ENCODE data around the gene ZSCAN26. TPM values are rescaled to one million over a fixed set of nuclear protein-coding genes. Genes with fewer than 3 reads are reported as not detected.
"Not testable (repeated sequence)": the region's sequence is repeated elsewhere in the genome, so short reads cannot be mapped to it uniquely, and the experiment has no call there.

The ZSCAN26 gene
- total RNA-seq, 1 experiment from 2014 or later = 9.0 TPM

DNA sequence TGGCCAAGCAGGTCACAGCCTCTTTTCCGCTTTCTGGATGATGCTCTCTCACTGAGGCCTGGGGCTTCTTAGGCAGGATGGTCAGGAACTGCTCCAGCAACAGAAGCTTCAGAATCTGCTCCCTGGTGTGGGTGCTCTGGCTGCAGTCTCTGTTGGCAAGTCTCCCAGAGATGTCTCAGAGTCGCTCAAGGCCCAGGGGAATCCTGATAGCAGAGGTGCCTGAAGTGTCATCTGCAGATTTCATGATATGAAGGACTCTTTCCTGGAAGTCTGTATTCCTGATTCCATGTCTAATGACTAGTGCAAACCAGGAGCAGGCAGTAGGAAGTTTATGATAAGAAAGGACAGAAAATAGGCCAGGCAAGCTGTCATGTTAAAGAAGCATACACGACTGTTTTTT lies 48.7 kb downstream of the ZSCAN26 start:
- Histone ChIP-seq H3K23me2 (ENCODE audit: insufficient read length, low read depth, low read length, poor library complexity, severe bottlenecking) (no peaks in the 10 kb centered on the region), H2AFZ (ENCODE audit: low read length) (no peak overlapping the region), H3K27ac (ENCODE audit: insufficient read length, low read depth, low read length) (no peak overlapping the region), H3K14ac (ENCODE audit: insufficient read depth, low read length) (no peak overlapping the region), H2BK20ac (ENCODE audit: low read depth, low read length, poor library complexity, severe bottlenecking) (no peak overlapping the region), H3K79me1 (ENCODE audit: insufficient read depth, low read depth, low read length, poor library complexity, severe bottlenecking) (no peaks in the 10 kb centered on the region), H2BK12ac (ENCODE audit: insufficient read length, low read depth, low read length) (no peak overlapping the region), H3K27me3 (ENCODE audit: insufficient read depth, low read length) (no peaks in the 10 kb centered on the region), H3T11ph (ENCODE audit: low read length) (no peak overlapping the region), H4K20me1 (ENCODE audit: control insufficient read depth, insufficient read depth, insufficient read length) (no peaks in the 10 kb centered on the region), H2BK5ac (ENCODE audit: insufficient read length, low read length) (no peak overlapping the region), H3K4ac (ENCODE audit: low read depth, low read length) (no peak overlapping the region), H2BK120ac (ENCODE audit: low read depth, low read length, poor library complexity, severe bottlenecking) (no peak overlapping the region), H4K91ac (ENCODE audit: insufficient read length, low read depth, low read length) (no peak overlapping the region), H3K23ac (ENCODE audit: insufficient read length, low read depth, low read length) (no peak overlapping the region), H3K4me1 (ENCODE audit: insufficient read depth, low read length) (peaks cover 3% of the 10 kb centered on the region; the same call in 1 of the 2 replicates), H3K18ac (ENCODE audit: insufficient read length, low read depth, low read length) (no peak overlapping the region), H4K5ac (ENCODE audit: insufficient read length, low read depth, low read length) (no peak overlapping the region), H3K9ac (ENCODE audit: extremely low read depth, insufficient read length, low read length) (no peak overlapping the region), H3K56ac (ENCODE audit: insufficient read length, low read depth, low read length) (no peak overlapping the region), H2BK15ac (ENCODE audit: low read depth, low read length) (no peak overlapping the region), H4K8ac (replicated peaks; ENCODE audit: insufficient read length, low read depth, low read length) (no peak overlapping the region), H3K79me2 (ENCODE audit: insufficient read depth, low read length) (no peaks in the 10 kb centered on the region), H3K9me3 (ENCODE audit: control insufficient read depth, low read depth, low read length) (no peaks in the 10 kb centered on the region), H2AK5ac (ENCODE audit: insufficient read length, low read length) (no peak overlapping the region), H3K4me2 (ENCODE audit: insufficient read depth, insufficient read length, low read length) (no peak overlapping the region)
- H3K27me3 Mint-ChIP-seq (ENCODE audit: low read depth) = no peaks in the 10 kb centered on the region
- peaks cover 0 to 5% (median 0%) of the 10 kb centered on the region in 3 experiments; a peak in 2 of 7 replicates for H3K36me3 Mint-ChIP-seq (ENCODE audit: insufficient read depth in 1 of 3, low read depth in 3 of 3)
- H3K9me3 Mint-ChIP-seq = no peaks in the 10 kb centered on the region; a peak in 1 of 5 replicates
- no peak for DNase-seq
- no peak overlapping the region for H3K27ac Mint-ChIP-seq
- TF ChIP-seq, protein P1, sequence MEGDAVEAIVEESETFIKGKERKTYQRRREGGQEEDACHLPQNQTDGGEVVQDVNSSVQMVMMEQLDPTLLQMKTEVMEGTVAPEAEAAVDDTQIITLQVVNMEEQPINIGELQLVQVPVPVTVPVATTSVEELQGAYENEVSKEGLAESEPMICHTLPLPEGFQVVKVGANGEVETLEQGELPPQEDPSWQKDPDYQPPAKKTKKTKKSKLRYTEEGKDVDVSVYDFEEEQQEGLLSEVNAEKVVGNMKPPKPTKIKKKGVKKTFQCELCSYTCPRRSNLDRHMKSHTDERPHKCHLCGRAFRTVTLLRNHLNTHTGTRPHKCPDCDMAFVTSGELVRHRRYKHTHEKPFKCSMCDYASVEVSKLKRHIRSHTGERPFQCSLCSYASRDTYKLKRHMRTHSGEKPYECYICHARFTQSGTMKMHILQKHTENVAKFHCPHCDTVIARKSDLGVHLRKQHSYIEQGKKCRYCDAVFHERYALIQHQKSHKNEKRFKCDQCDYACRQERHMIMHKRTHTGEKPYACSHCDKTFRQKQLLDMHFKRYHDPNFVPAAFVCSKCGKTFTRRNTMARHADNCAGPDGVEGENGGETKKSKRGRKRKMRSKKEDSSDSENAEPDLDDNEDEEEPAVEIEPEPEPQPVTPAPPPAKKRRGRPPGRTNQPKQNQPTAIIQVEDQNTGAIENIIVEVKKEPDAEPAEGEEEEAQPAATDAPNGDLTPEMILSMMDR (conservative IDR thresholded peaks at IDR 0.05) = no peak
- WGBS (ENCODE audit: extremely low coverage, insufficient read length, low lambda C conversion rate) = no CpG with 5 or more reads among the region's 3 CpGs
- H3K4me1 Mint-ChIP-seq = peaks cover 9 to 10% of the 10 kb centered on the region in 2 experiments
- H3K4me3 Mint-ChIP-seq = no peak overlapping the region

DNA sequence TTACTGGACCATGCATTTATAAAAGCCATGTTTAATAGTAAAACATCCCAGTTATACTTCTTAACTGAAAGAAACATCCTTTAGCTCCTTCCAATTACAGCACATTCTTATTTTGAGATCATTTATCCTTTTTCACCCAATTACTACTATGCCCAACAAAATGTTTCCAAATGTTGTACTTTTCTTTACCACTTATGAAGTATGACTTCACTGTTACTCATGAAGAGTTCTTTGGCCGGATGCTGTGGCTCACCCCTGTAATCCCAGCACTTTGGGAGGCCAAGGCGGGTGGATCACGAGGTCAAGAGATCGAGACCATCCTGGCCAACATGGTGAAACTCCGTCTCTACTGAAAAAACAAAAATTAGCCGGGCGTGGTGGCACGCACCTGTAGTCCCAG lies 50.9 kb downstream of the ZSCAN26 start:
- H3K27ac ChIP-seq (ENCODE audit: insufficient read length, low read depth, low read length); H3K4ac ChIP-seq (ENCODE audit: low read depth, low read length); H4K20me1 ChIP-seq (ENCODE audit: control insufficient read depth, insufficient read depth, insufficient read length); H3K79me1 ChIP-seq (ENCODE audit: insufficient read depth, low read depth, low read length, poor library complexity, severe bottlenecking); H2AFZ ChIP-seq (ENCODE audit: low read length); H3K79me2 ChIP-seq (ENCODE audit: insufficient read depth, low read length); H3K27me3 Mint-ChIP-seq (ENCODE audit: low read depth); H2AK5ac ChIP-seq (ENCODE audit: insufficient read length, low read length); H4K91ac ChIP-seq (ENCODE audit: insufficient read length, low read depth, low read length); H3K4me1 ChIP-seq (ENCODE audit: insufficient read depth, low read length); H3K27me3 ChIP-seq (ENCODE audit: insufficient read depth, low read length); H3T11ph ChIP-seq (ENCODE audit: low read length); H3K27ac Mint-ChIP-seq; H3K56ac ChIP-seq (ENCODE audit: insufficient read length, low read depth, low read length); H3K36me3 Mint-ChIP-seq (ENCODE audit: insufficient read depth in 1 of 3, low read depth in 3 of 3); DNase-seq; H3K9me3 Mint-ChIP-seq; H4K5ac ChIP-seq (ENCODE audit: insufficient read length, low read depth, low read length); H2BK120ac ChIP-seq (ENCODE audit: low read depth, low read length, poor library complexity, severe bottlenecking); H3K14ac ChIP-seq (ENCODE audit: insufficient read depth, low read length); H3K18ac ChIP-seq (ENCODE audit: insufficient read length, low read depth, low read length); H2BK15ac ChIP-seq (ENCODE audit: low read depth, low read length); H3K4me3 Mint-ChIP-seq; H3K23ac ChIP-seq (ENCODE audit: insufficient read length, low read depth, low read length); H3K4me1 Mint-ChIP-seq; H3K23me2 ChIP-seq (ENCODE audit: insufficient read length, low read depth, low read length, poor library complexity, severe bottlenecking); H2BK20ac ChIP-seq (ENCODE audit: low read depth, low read length, poor library complexity, severe bottlenecking); H4K8ac ChIP-seq (replicated peaks; ENCODE audit: insufficient read length, low read depth, low read length); H3K4me2 ChIP-seq (ENCODE audit: insufficient read depth, insufficient read length, low read length); H3K9me3 ChIP-seq (ENCODE audit: control insufficient read depth, low read depth, low read length); H2BK12ac ChIP-seq (ENCODE audit: insufficient read length, low read depth, low read length); H2BK5ac ChIP-seq (ENCODE audit: insufficient read length, low read length); H3K9ac ChIP-seq (ENCODE audit: extremely low read depth, insufficient read length, low read length): not testable (repeated sequence)
- no CpG with 5 or more reads among the region's 8 CpGs for WGBS (ENCODE audit: extremely low coverage, insufficient read length, low lambda C conversion rate)
